ENCODE data around the gene RAVER2.

Gene RAVER2

DNA sequence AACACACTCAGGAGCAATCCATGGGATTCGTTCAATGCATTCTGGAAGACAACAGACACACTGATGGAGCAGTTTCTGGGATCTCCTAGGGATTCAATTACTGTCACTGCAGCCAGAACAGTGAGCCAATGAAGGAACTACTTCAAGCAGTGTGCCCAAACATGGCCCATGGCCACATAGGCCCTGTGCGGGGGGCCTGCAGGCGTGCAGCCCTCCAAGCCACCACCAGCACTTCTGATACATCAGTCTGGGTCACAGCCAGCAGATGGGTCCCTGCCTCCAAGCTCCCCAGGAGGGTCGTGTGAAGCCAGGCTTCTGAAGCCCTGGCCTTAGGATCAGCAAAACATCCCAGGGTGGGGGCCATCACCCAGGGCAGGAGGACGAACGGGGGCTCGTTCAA, 99.3 kb downstream of the RAVER2 start:
- no peak for TF ChIP-seq ZFX (IDR thresholded peaks at IDR 0.05; ENCODE audit: borderline replicate concordance)
- TF ChIP-seq, protein P1, sequence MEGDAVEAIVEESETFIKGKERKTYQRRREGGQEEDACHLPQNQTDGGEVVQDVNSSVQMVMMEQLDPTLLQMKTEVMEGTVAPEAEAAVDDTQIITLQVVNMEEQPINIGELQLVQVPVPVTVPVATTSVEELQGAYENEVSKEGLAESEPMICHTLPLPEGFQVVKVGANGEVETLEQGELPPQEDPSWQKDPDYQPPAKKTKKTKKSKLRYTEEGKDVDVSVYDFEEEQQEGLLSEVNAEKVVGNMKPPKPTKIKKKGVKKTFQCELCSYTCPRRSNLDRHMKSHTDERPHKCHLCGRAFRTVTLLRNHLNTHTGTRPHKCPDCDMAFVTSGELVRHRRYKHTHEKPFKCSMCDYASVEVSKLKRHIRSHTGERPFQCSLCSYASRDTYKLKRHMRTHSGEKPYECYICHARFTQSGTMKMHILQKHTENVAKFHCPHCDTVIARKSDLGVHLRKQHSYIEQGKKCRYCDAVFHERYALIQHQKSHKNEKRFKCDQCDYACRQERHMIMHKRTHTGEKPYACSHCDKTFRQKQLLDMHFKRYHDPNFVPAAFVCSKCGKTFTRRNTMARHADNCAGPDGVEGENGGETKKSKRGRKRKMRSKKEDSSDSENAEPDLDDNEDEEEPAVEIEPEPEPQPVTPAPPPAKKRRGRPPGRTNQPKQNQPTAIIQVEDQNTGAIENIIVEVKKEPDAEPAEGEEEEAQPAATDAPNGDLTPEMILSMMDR (IDR thresholded peaks at IDR 0.05): no peak
- no peak overlapping the region for H3K27ac ChIP-seq

DNA sequence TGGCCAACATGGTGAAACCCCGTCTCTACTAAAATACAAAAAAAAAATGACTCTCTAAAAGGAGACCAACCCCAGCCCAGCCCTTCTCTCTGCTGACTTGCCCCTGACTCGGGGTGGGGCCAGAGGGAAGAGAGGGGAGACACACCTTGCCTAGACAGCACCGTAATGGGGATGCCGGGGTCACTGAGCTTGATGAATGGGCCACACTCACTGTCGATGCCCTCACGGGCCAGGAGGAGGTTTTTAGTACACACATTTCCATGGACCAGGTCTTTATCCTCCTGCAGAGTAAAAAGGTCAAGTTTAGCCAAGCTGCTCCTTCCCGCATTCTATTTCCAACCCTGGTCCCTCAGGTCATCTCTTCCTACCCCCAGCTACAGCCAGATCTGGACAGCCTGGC, 99.7 kb downstream of the RAVER2 start:
- no peak overlapping the region for H3K27ac ChIP-seq
- TF ChIP-seq, protein P1 (IDR thresholded peaks at IDR 0.05): no peak
- TF ChIP-seq ZFX (IDR thresholded peaks at IDR 0.05; ENCODE audit: borderline replicate concordance): no peak

DNA sequence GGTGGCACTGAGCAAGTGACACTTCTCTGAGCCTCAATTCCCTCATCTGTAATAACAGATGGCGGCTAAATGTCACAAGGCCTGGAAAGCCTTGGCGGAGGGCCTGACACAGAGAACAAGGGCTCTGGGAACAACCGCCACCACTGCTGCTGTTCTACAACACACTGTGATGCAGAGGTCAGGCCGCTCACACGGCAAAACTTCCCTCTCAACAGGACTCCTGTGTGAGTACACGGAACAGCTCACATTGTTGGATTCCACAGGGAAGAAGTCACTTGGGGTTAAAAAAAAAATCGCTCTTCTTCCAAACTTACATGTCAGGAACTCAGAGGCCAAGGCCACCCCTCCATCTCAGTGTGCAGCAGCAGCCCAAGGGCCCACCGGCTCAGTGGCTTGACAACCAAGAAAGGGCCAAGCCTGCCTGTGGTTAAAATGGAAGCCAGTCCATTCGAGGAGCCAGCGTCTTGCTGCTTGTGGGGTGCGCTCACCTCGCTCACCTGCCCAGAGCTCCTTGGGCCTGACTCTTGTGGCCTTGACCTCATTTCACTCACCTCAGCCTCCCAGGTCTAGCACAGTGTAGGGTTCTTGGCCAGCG, 101.1 kb downstream of the RAVER2 start:
- H3K27ac ChIP-seq: no peak overlapping the region
- TF ChIP-seq, protein P1 (IDR thresholded peaks at IDR 0.05): no peak
- TF ChIP-seq ZFX (IDR thresholded peaks at IDR 0.05; ENCODE audit: borderline replicate concordance): no peak

DNA sequence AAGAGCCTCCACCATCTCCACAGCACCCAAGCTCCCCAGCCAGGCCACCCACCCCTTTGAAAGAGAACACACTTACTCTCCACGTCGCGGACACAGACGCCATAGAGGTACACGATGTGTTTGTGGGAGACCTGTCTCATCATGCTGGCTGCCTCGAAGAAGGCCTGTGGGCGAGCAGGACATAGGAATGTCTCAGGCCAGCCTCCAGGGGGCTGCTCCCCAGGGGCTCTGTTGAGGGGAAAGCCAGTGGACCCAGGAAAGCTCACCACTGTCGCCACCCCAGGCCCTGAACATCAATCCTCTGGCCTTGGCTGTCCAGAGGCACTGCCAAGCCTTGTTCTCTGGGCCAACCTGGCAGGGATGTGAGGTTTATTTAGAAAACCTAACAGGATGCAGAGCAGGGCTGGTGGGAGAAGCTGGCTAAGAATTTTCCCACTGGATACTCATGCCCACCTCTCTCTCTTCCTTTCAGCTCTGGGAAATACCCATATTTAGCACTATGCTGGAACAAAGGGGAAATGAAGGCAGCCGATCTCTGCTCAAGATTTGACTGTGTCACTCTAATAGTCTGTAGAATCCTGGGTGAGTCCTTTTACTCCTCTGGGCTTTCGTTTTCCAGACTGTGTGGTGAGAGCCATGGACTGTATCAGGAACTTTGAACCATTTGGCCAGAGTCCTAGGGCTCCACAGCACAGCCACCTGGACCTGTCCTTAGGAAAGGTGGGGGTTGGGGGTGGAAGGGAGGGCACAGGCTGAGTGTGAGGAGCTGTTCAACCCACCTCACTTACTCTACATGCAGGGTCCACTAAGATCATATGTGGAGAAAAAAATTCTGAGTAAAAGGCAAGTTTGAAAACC, 101.9 kb downstream of the RAVER2 start:
- TF ChIP-seq, protein P1 (IDR thresholded peaks at IDR 0.05): no peak
- no peak for TF ChIP-seq ZFX (IDR thresholded peaks at IDR 0.05; ENCODE audit: borderline replicate concordance)
- H3K27ac ChIP-seq: no peak overlapping the region

DNA sequence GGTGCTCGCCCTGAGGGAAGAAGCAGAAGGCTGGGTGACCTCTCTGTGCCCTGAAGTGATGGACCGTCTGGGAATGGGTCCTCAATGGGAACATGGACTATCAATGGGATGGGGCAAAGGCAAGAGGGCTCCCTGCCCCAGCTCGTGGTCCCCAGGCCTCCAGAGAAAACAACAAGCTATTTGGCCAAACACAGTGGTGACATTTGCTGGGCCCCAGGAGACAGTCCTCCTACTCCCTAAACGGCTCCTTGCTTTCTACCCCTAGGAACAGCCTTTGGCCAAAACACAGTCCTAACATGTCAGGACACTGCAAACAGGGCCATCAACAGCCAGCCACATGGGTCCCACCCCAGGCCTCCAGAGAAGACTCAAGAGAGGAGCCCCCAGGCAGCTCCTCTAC, 102.8 kb downstream of the RAVER2 start:
- H3K27ac ChIP-seq: no peak overlapping the region
- no peak for TF ChIP-seq ZFX (IDR thresholded peaks at IDR 0.05; ENCODE audit: borderline replicate concordance)
- TF ChIP-seq, protein P1 (IDR thresholded peaks at IDR 0.05): no peak

DNA sequence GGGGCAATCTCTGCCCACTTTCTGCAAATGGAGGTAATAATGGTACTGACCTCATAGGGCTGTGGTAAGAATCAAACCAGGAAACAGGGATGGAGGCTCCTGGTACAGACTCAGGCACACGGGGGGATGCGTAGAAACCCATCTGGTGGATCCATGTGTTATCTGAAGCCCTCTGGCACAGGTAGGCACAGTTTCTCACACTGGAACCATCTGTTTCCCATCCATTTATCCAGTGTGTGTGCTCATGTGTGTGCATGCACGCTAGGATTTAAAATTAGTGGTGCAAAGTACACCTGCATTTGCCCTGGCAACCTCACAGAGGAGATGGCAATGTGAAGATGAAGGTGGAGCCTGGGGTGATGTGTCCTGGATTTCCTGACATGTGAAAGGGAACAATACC, 103.3 kb downstream of the RAVER2 start:
- TF ChIP-seq ZFX (IDR thresholded peaks at IDR 0.05; ENCODE audit: borderline replicate concordance): no peak
- TF ChIP-seq, protein P1 (IDR thresholded peaks at IDR 0.05): no peak
- no peak overlapping the region for H3K27ac ChIP-seq

DNA sequence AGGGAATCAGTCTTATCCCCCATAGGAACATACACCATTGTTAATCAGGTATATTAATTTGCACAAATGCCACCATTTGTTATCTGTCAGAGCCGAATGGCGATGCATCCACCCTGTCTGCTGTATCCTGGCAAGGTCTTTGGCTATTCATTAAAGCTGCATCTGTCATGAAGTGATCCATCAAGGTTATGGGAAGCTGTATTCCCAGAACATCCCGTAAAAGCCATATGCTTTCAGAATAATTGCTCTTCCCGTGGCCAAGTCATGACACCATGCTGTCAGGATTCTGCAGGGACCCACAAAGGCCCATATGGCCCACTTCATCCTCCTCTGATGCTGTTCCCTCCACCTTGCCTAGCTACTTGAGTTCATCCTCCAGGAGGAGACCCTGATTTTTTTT, 103.9 kb downstream of the RAVER2 start:
- TF ChIP-seq, protein P1 (IDR thresholded peaks at IDR 0.05): no peak
- TF ChIP-seq ZFX (IDR thresholded peaks at IDR 0.05; ENCODE audit: borderline replicate concordance): no peak
- H3K27ac ChIP-seq: no peak overlapping the region
